Fibroblast of lung (primary cell): Measurements from ENCODE around the gene SLC6A11.

ENCODE experiments used
- EZH2 ChIP-seq: IDR thresholded peaks from 2 replicates; pipeline ENCODE4 v1.5.1; 2012; ENCODE audit warnings: low read length, control low read depth, mild to moderate bottlenecking; ENCODE audit errors: missing control alignments
- TF ChIP-seq, protein P1 (sequence below), 2 donors: IDR thresholded peaks in 1 of 2; conservative IDR thresholded peaks in 1 of 2; 1 replicate in 1 of 2; 2 replicates in 1 of 2; pipeline ENCODE4 v1.5.1; 2011 to 2012; ENCODE audit warnings: low read length in 2 of 2, control low read depth in 1 of 2, inconsistent platforms in 1 of 2, low read depth in 1 of 2, mild to moderate bottlenecking in 1 of 2

DNA sequence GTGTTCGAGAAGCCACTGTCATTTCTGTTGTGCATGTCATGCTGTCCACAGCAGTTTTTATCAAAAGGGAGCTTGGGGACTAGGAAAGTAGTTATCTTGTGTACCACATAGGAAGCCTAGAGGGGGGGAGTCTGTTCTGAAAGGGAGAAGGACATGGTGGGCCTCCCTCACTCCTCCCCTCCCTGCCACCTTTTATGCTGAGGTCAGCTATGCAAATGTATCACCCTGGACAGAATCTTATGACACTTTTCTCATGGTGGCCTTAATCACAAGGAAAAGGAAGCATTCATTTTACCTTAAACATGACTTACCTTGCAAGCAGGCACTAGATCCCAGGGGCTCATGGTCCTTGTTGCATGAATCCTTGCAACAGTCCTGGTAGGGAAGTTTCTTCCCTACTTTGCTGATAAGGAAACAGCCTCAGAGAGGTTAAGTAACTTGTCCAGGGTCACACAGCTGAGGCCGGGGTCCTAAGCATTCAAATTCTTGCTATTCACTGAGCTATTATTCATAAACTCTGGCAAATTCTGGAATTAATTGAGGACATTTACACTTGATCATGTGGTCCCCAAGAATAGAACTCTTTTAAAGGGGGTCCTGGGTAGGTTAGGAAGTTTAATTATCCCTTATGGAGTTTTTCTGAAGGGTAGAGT lies 95.4 kb downstream of the SLC6A11 start:
- TF ChIP-seq, protein P1, sequence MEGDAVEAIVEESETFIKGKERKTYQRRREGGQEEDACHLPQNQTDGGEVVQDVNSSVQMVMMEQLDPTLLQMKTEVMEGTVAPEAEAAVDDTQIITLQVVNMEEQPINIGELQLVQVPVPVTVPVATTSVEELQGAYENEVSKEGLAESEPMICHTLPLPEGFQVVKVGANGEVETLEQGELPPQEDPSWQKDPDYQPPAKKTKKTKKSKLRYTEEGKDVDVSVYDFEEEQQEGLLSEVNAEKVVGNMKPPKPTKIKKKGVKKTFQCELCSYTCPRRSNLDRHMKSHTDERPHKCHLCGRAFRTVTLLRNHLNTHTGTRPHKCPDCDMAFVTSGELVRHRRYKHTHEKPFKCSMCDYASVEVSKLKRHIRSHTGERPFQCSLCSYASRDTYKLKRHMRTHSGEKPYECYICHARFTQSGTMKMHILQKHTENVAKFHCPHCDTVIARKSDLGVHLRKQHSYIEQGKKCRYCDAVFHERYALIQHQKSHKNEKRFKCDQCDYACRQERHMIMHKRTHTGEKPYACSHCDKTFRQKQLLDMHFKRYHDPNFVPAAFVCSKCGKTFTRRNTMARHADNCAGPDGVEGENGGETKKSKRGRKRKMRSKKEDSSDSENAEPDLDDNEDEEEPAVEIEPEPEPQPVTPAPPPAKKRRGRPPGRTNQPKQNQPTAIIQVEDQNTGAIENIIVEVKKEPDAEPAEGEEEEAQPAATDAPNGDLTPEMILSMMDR (conservative IDR thresholded peaks at IDR 0.05 in 1 of 2, IDR thresholded peaks at IDR 0.05 in 1 of 2; ENCODE audit: low read depth in 1 of 2, low read length in 2 of 2): no peak
- no peak for TF ChIP-seq EZH2
